CD4-positive, alpha-beta T cell treated with Interleukin-6 at 100 ng/mL for 8 hours (primary cell): ENCODE measurements around the gene COMMD1.

Experiments
- DNase-seq: peaks from one replicate; pipeline ENCODE4 v3.0.0-alpha.2; 2020; ENCODE audit warnings: mixed read lengths, low spot score

COMMD1 gene

GRCh38 chr2:62180975-62181374, 275.5 kb downstream of the COMMD1 start:
- no peak for DNase-seq

GRCh38 chr2:62181843-62182242, 276.4 kb downstream of the COMMD1 start:
- no peak for DNase-seq

- no peak for DNase-seq
Measured at GRCh38 chr2:62184512-62185230, 279.2 kb downstream of the COMMD1 start.
